NCI-H1105 treated with DMSO at 0.1 percent for 48 hours (cell line): ENCODE results near the gene SNAP25.

Experiments
- DNase-seq: peaks from one replicate; lab custom pipeline; 2025; lab: John Stamatoyannopoulos, UW

The SNAP25 gene

GRCh38 chr20:10304471-10305046 lies 85.9 kb downstream of the SNAP25 start:
- no peak for DNase-seq

GRCh38 chr20:10306440-10307358 lies 88.1 kb downstream of the SNAP25 start:
- no peak for DNase-seq

GRCh38 chr20:10307359-10307735 lies 88.7 kb downstream of the SNAP25 start:
- no peak for DNase-seq

- no peak for DNase-seq
These were observed 90.0 kb downstream of the SNAP25 start for GRCh38 chr20:10308652-10309051.

GRCh38 chr20:10309326-10309725 lies 90.7 kb downstream of the SNAP25 start:
- DNase-seq = no peak

GRCh38 chr20:10312111-10312510 lies 93.5 kb downstream of the SNAP25 start:
- no peak for DNase-seq

GRCh38 chr20:10313215-10313614 lies 94.6 kb downstream of the SNAP25 start:
- DNase-seq = no peak

GRCh38 chr20:10313701-10314100 lies 95.1 kb downstream of the SNAP25 start:
- DNase-seq = no peak

- no peak for DNase-seq
These were observed 95.6 kb downstream of the SNAP25 start for GRCh38 chr20:10314198-10314597.

GRCh38 chr20:10315138-10315537 lies 96.5 kb downstream of the SNAP25 start:
- no peak for DNase-seq

GRCh38 chr20:10316582-10316981 lies 98.0 kb downstream of the SNAP25 start:
- no peak for DNase-seq

- no peak for DNase-seq
These were observed 99.8 kb downstream of the SNAP25 start for GRCh38 chr20:10318291-10319024.

- DNase-seq = no peak
These were observed 101.2 kb downstream of the SNAP25 start for GRCh38 chr20:10319855-10320254.

GRCh38 chr20:10321138-10321717 lies 102.6 kb downstream of the SNAP25 start:
- DNase-seq = no peak

- peak; percentile 36 for DNase-seq
These were observed 103.7 kb downstream of the SNAP25 start for GRCh38 chr20:10322073-10323012.

- no peak for DNase-seq
These were observed 105.1 kb downstream of the SNAP25 start for GRCh38 chr20:10323729-10324128.

- DNase-seq = no peak
These were observed 105.7 kb downstream of the SNAP25 start for GRCh38 chr20:10324198-10324847.

GRCh38 chr20:10328897-10329255 lies 110.2 kb downstream of the SNAP25 start:
- DNase-seq = no peak

- no peak for DNase-seq
These were observed 110.9 kb downstream of the SNAP25 start for GRCh38 chr20:10329387-10330005.

GRCh38 chr20:10330071-10330470 lies 111.4 kb downstream of the SNAP25 start:
- no peak for DNase-seq
